Lower lobe of right lung (tissue), 2 donors: Measurements from ENCODE around the gene IGIP. TPM values are rescaled to one million over a fixed set of nuclear protein-coding genes. Genes with fewer than 3 reads are reported as not detected.

Experiments
- ATAC-seq, 2 donors: fragments of 200-7000 bp; cut with Tn5 transposase; one replicate each; pipeline ENCODE4 v1.9.1; 2020 to 2022; ENCODE audit warnings: mild to moderate bottlenecking in 2 of 2, moderate library complexity in 2 of 2
- DNase-seq: peaks from one replicate; pipeline ENCODE4 v3.0.0-alpha.2; 2020
- H3K27ac ChIP-seq: fragments of 200-600 bp; one replicate; pipeline ENCODE4 v1.8.0; 2022
- H3K27me3 ChIP-seq: fragments of 200-600 bp; one replicate; pipeline ENCODE4 v1.8.0; 2022; ENCODE audit warnings: low read depth
- H3K36me3 ChIP-seq: fragments of 200-600 bp; one replicate; pipeline ENCODE4 v1.8.0; 2022; ENCODE audit warnings: mild to moderate bottlenecking
- H3K4me1 ChIP-seq: fragments of 200-600 bp; one replicate; pipeline ENCODE4 v1.8.0; 2022
- H3K4me3 ChIP-seq: fragments of 200-600 bp; one replicate; pipeline ENCODE4 v1.8.0; 2022; ENCODE audit warnings: mild to moderate bottlenecking
- H3K9me3 ChIP-seq: fragments of 200-600 bp; one replicate; pipeline ENCODE4 v1.8.0; 2022
- intact Hi-C: fragments of 100-400 bp; cut with DNase I; formaldehyde crosslinking; loops from one replicate; pipeline ENCODE4 v1.11.0; 2022
- total RNA-seq: library from RNA; stranded (reverse); fragmentation: NEBNext Ultra II Directional; extraction: Animal tissue kit (Norgen Biotek cat#: 25700); gene quantifications from one replicate; pipeline ENCODE4 v1.2.1, GENCODE V29; 2021
- TF ChIP-seq, protein P1 (sequence below): fragments of 200-600 bp; IDR thresholded peaks from one replicate; pipeline ENCODE4 v1.8.0; 2022; ENCODE audit warnings: antibody characterized with exemption, mild to moderate bottlenecking
- donor health status: DM: no; HTN: yes; CAD: no; lungs with severe emphysema.

IGIP gene
- total RNA-seq, 1 donor from 2014 or later, result 17.7 TPM

DNA sequence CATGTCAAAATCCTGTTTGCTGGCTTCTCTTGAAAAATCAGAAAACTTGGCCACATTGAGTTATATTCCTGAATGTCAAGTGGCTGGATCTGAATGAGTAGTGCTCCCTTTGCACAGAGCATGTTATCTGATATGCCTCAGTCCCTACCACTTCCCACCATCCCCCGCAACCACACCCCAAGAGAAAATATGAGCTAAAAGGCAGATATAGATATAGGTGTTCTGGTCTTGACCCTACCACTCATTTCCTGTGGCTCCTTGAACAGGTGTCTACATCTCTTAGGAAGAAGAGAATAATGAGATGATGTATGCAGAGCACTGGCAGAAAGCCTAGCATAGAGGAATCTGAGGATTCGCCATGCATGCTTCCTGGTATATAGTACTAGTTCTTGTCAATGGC is 42.6 kb downstream of the IGIP start:
- TF ChIP-seq, protein P1, sequence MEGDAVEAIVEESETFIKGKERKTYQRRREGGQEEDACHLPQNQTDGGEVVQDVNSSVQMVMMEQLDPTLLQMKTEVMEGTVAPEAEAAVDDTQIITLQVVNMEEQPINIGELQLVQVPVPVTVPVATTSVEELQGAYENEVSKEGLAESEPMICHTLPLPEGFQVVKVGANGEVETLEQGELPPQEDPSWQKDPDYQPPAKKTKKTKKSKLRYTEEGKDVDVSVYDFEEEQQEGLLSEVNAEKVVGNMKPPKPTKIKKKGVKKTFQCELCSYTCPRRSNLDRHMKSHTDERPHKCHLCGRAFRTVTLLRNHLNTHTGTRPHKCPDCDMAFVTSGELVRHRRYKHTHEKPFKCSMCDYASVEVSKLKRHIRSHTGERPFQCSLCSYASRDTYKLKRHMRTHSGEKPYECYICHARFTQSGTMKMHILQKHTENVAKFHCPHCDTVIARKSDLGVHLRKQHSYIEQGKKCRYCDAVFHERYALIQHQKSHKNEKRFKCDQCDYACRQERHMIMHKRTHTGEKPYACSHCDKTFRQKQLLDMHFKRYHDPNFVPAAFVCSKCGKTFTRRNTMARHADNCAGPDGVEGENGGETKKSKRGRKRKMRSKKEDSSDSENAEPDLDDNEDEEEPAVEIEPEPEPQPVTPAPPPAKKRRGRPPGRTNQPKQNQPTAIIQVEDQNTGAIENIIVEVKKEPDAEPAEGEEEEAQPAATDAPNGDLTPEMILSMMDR, result no peak
- Histone ChIP-seq H3K4me3 (no peak overlapping the region), H3K36me3 (no peaks in the 10 kb centered on the region), H3K27ac (no peak overlapping the region), H3K27me3 (no peaks in the 10 kb centered on the region), H3K9me3 (no peaks in the 10 kb centered on the region), H3K4me1 (peaks cover 28% of the 10 kb centered on the region)
- DNase-seq, result no peak
- ATAC-seq, result no peak
- intact Hi-C loops, result no loop called here

DNA sequence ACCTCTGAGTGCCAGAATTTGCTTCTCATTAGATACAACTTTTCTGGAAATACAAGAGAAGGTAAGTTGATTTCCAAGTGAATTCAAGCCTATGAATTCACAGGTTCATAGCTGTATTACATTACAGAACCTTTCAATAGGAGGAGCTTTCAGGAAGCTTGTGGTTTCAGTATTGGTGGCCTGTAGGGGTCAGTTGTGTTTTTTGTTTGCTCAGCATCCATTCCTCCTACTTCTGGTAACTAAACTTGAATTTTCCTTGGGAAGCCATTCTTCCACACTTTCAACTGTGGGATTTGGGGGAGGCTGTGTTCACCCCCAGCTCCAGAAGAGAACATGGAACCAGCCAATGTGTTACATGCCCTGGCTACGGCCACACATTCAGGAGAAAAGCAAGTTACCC is 43.7 kb downstream of the IGIP start:
- H3K4me1 ChIP-seq, result peaks cover 31% of the 10 kb centered on the region
- no peaks in the 10 kb centered on the region for H3K36me3 ChIP-seq
- TF ChIP-seq, protein P1, result no peak
- no peaks in the 10 kb centered on the region for H3K9me3 ChIP-seq
- no peak overlapping the region for H3K27ac ChIP-seq
- no peak overlapping the region for H3K4me3 ChIP-seq
- DNase-seq (no peak), ATAC-seq (no peak)
- intact Hi-C loops, result no loop called here
- no peaks in the 10 kb centered on the region for H3K27me3 ChIP-seq

DNA sequence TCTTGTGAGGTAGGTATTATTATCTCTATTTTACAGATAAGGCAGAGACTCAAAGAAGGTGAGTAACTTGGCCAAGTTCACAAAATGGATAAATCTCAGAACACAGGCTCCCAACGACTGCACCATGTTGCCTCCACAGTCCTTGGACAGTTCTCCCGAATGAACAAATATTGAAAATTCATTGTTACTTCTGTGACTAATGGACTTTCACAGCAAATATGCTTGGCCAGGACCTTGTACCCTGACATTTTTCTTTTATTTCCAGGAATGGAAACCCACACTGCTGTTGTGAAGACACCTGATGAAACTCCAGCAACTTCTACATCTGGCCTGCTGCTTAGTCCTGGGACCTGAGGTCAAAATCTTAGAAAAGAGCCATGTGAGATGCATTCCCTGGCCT is 46.7 kb downstream of the IGIP start:
- H3K27ac ChIP-seq, result no peak overlapping the region
- no peak for DNase-seq
- intact Hi-C loops, result no loop called here
- no peaks in the 10 kb centered on the region for H3K27me3 ChIP-seq
- H3K9me3 ChIP-seq, result no peaks in the 10 kb centered on the region
- no peak overlapping the region for H3K4me3 ChIP-seq
- ATAC-seq, result no peak
- H3K36me3 ChIP-seq, result no peaks in the 10 kb centered on the region
- peaks cover 22% of the 10 kb centered on the region for H3K4me1 ChIP-seq
- TF ChIP-seq, protein P1, result no peak

DNA sequence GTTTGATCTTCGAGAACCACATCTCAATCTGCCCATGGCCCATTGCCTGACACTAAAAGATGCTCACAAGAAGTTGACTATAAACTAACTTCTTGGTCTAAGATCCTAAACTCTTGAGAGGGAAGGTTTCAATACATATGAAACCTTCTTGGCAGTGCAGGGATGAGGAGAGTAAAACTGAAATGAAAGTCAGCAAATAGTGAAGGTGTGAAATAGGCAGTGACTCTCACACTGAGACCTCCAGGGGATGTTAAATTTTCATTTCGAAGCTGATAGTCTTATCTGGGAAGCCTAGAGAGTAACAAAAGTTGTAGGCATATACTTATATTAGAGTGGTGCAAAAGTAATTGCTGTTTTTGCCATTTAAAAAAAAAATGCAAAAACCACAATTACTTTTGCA is 48.3 kb downstream of the IGIP start:
- peaks cover 31% of the 10 kb centered on the region for H3K4me1 ChIP-seq
- DNase-seq (no peak), ATAC-seq (no peak)
- H3K36me3 ChIP-seq, result no peaks in the 10 kb centered on the region
- H3K27me3 ChIP-seq, result no peaks in the 10 kb centered on the region
- TF ChIP-seq, protein P1, result no peak
- peak overlapping the region; percentile 100 for H3K27ac ChIP-seq
- no peaks in the 10 kb centered on the region for H3K9me3 ChIP-seq
- H3K4me3 ChIP-seq, result peak overlapping the region; percentile 99
- intact Hi-C loops, result no loop called here

DNA sequence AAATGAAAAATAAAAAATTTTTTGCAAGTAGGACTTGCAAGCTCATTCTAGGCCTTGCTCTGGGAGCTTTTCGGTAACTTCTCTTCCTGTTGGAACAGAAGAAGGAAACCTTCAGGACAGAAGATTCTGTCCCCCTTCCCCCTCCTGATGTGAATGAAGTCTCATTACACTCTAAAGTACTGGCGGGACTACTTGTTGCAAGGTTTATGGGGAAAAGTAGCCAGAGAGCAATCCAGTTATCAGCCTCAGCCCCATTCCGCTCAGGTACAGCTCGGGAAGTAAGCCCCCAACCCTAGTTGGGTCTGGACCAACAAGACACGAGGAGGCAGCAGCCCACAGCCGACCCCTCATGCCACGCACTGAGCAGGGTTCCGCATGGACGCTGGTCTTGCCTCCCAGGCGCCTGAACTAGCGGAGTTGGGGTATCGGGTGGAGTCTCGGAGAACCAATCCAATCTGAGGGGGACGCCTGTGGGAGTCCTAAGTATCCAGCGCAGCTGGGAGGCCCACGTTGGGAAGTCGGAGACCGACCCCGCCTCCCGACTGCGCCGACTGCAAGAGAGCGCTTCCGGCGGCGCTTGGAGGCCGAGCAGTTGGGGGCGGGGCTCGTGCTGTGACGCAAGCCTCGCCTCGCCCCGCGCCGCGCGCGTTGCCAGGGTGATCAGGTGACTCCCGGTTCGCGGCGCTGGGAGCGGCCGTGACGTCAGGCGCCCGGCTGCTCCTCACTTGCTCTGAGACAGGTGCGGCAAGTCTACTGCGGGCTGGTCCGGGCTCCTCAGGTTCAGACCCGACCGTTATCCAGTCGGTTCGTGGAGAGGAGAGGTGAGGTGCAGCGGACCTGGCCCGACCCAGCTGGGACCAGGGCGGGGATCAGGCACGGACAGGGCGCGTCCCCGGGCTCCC is 49.0 kb downstream of the IGIP start, which contains the start of gene CYSTM1:
Gene CYSTM1, plus strand, starts transcription at position 724 of the 902 bp plus-strand sequence. CDS start 19,278 bp downstream, outside the sequence.
- TF ChIP-seq, protein P1, result no peak
- peak; percentile 96 for ATAC-seq
- Histone ChIP-seq H3K4me1 (peaks cover 31% of the 10 kb centered on the region), H3K9me3 (no peaks in the 10 kb centered on the region), H3K4me3 (peak within 1 kb of the TSS; percentile 99), H3K27me3 (no peaks in the 10 kb centered on the region), H3K27ac (peak within 1 kb of the TSS; percentile 100), H3K36me3 (no peaks in the 10 kb centered on the region)
- DNase-seq, result peak; percentile 98
- intact Hi-C loops, result no loop called here
